GM18951 (cell line): ENCODE measurements around the gene RIPOR2.
A peak's percentile ranks its signal among the peaks of the same experiment; 100 is the strongest.
"Not testable (repeated sequence)": the region's sequence is repeated elsewhere in the genome, so short reads cannot be mapped to it uniquely, and the experiment has no call there.

Experiments
- POLR2A ChIP-seq: IDR thresholded peaks from 4 replicates; pipeline ENCODE4 v1.6.1; 2011; ENCODE audit warnings: mild to moderate bottlenecking; ENCODE audit not compliant: insufficient read length, insufficient read depth; ENCODE audit errors: extremely low read depth
- in situ Hi-C: fragments of 300-500 bp; cut with MboI; formaldehyde crosslinking; loops from one replicate; pipeline ENCODE4 v1.12.0; 2022; ENCODE audit warnings: low sequenced_read_pairs, mixed read lengths, inconsistent platforms; ENCODE audit not compliant: unreplicated experiment

Gene RIPOR2

GRCh38 chr6:24940311-24940917, 4.7 kb upstream of the RIPOR2 start:
- in situ Hi-C loops, result no loop called here
- no peak for TF ChIP-seq POLR2A

GRCh38 chr6:24936641-24937317, 1.0 kb upstream of the RIPOR2 start:
- in situ Hi-C loops, result no loop called here
- TF ChIP-seq POLR2A, result peak; percentile 40

GRCh38 chr6:24933868-24934401, 1.8 kb downstream of the RIPOR2 start:
- in situ Hi-C loops, result no loop called here
- no peak for TF ChIP-seq POLR2A

- TF ChIP-seq POLR2A, result no peak
- in situ Hi-C loops, result no loop called here
Measured at GRCh38 chr6:24933266-24933665, 2.5 kb downstream of the RIPOR2 start.

GRCh38 chr6:24932832-24933231, 2.9 kb downstream of the RIPOR2 start:
- TF ChIP-seq POLR2A, result no peak
- in situ Hi-C loops, result no loop called here

GRCh38 chr6:24931718-24932691, 3.8 kb downstream of the RIPOR2 start:
- in situ Hi-C loops, result no loop called here
- TF ChIP-seq POLR2A, result no peak

GRCh38 chr6:24931296-24931695, 4.5 kb downstream of the RIPOR2 start:
- no peak for TF ChIP-seq POLR2A
- in situ Hi-C loops, result no loop called here

GRCh38 chr6:24930431-24930871, 5.3 kb downstream of the RIPOR2 start:
- in situ Hi-C loops, result no loop called here

GRCh38 chr6:24929242-24929641, 6.5 kb downstream of the RIPOR2 start:
- no peak for TF ChIP-seq POLR2A
- in situ Hi-C loops, result no loop called here

More at GRCh38 chr6:24930431-24930871, 5.3 kb downstream of the RIPOR2 start:
- no peak for TF ChIP-seq POLR2A

GRCh38 chr6:24927985-24928745, 7.6 kb downstream of the RIPOR2 start:
- no peak for TF ChIP-seq POLR2A
- in situ Hi-C loops, result no loop called here

GRCh38 chr6:24927277-24927955, 8.3 kb downstream of the RIPOR2 start:
- in situ Hi-C loops, result no loop called here
- TF ChIP-seq POLR2A, result no peak

GRCh38 chr6:24926647-24927046, 9.1 kb downstream of the RIPOR2 start:
- in situ Hi-C loops, result not testable (repeated sequence)
